H9 (cell line): ENCODE data around the gene ZBTB7A. TPM values are rescaled to one million over a fixed set of nuclear protein-coding genes. Genes with fewer than 3 reads are reported as not detected.

Experiments used
- DNase-seq: peaks from one replicate; pipeline ENCODE4 v3.0.0-alpha.2; 2017
- H2AFZ ChIP-seq: one replicate; pipeline ENCODE4 v1.6.1; 2013; ENCODE audit warnings: mild to moderate bottlenecking, low read length, control low read depth, moderate library complexity
- H2AK5ac ChIP-seq: 2 replicates; pipeline ENCODE4 v1.6.1; 2013; ENCODE audit warnings: low read length, control low read depth, mixed read lengths; ENCODE audit not compliant: insufficient read length
- H2BK120ac ChIP-seq: one replicate; pipeline ENCODE4 v1.6.1; 2013; ENCODE audit warnings: low read depth, mild to moderate bottlenecking, low read length, control low read depth, inconsistent platforms; ENCODE audit not compliant: poor library complexity, severe bottlenecking
- H2BK12ac ChIP-seq: 2 replicates; pipeline ENCODE4 v1.6.1; 2013; ENCODE audit warnings: low read length, control low read depth, mixed read lengths, low read depth; ENCODE audit not compliant: insufficient read length
- H2BK15ac ChIP-seq: 2 replicates; pipeline ENCODE4 v1.6.1; 2013; ENCODE audit warnings: low read depth, low read length, control low read depth
- H2BK20ac ChIP-seq: one replicate; pipeline ENCODE4 v1.6.1; 2013; ENCODE audit warnings: low read depth, mild to moderate bottlenecking, low read length, control low read depth, inconsistent platforms; ENCODE audit not compliant: poor library complexity, severe bottlenecking
- H2BK5ac ChIP-seq: 2 replicates; pipeline ENCODE4 v1.6.1; 2013; ENCODE audit warnings: low read length, control low read depth, mixed read lengths; ENCODE audit not compliant: insufficient read length
- H3K14ac ChIP-seq: 2 replicates; pipeline ENCODE4 v1.6.1; 2013; ENCODE audit warnings: low read length, control low read depth; ENCODE audit not compliant: insufficient read depth
- H3K18ac ChIP-seq: 2 replicates; pipeline ENCODE4 v1.6.1; 2013; ENCODE audit warnings: low read depth, mild to moderate bottlenecking, mixed read lengths, low read length, control low read depth; ENCODE audit not compliant: insufficient read length
- H3K23ac ChIP-seq: 2 replicates; pipeline ENCODE4 v1.6.1; 2013; ENCODE audit warnings: low read length, control low read depth, mixed read lengths, low read depth; ENCODE audit not compliant: insufficient read length
- H3K23me2 ChIP-seq: 2 replicates; pipeline ENCODE4 v1.6.1; 2013; ENCODE audit warnings: low read depth, mild to moderate bottlenecking, mixed read lengths, low read length, control low read depth; ENCODE audit not compliant: insufficient read length, poor library complexity, severe bottlenecking
- H3K27ac ChIP-seq: 2 replicates; pipeline ENCODE4 v1.5.1; 2013; ENCODE audit warnings: low read length, control low read depth, mixed read lengths, low read depth; ENCODE audit not compliant: insufficient read length
- H3K27me3 ChIP-seq: 2 replicates; pipeline ENCODE4 v1.6.1; 2013; ENCODE audit warnings: low read length, control low read depth, inconsistent platforms; ENCODE audit not compliant: insufficient read depth
- H3K4ac ChIP-seq: 2 replicates; pipeline ENCODE4 v1.6.1; 2013; ENCODE audit warnings: low read depth, mild to moderate bottlenecking, control low read depth, inconsistent platforms, low read length, moderate library complexity
- H3K4me1 ChIP-seq: 2 replicates; pipeline ENCODE4 v1.6.1; 2013; ENCODE audit warnings: low read length, control low read depth, inconsistent platforms; ENCODE audit not compliant: insufficient read depth
- H3K4me2 ChIP-seq: 2 replicates; pipeline ENCODE4 v1.6.1; 2013; ENCODE audit warnings: low read length, control low read depth, mixed read lengths; ENCODE audit not compliant: insufficient read length, insufficient read depth
- H3K56ac ChIP-seq: 2 replicates; pipeline ENCODE4 v1.6.1; 2013; ENCODE audit warnings: low read depth, mild to moderate bottlenecking, mixed read lengths, low read length, control low read depth; ENCODE audit not compliant: insufficient read length
- H3K79me1 ChIP-seq: 2 replicates; pipeline ENCODE4 v1.6.1; 2013; ENCODE audit warnings: low read depth, mild to moderate bottlenecking, moderate library complexity, low read length, control low read depth, inconsistent platforms; ENCODE audit not compliant: insufficient read depth, poor library complexity, severe bottlenecking
- H3K79me2 ChIP-seq: 2 replicates; pipeline ENCODE4 v1.6.1; 2013; ENCODE audit warnings: low read length, control low read depth, inconsistent platforms; ENCODE audit not compliant: insufficient read depth
- H3K9ac ChIP-seq: 2 replicates; pipeline ENCODE4 v1.6.1; 2013; ENCODE audit warnings: low read length, control low read depth, mixed read lengths; ENCODE audit not compliant: insufficient read length; ENCODE audit errors: extremely low read depth
- H3K9me3 ChIP-seq: one replicate; pipeline ENCODE4 v1.6.1; 2013; ENCODE audit warnings: low read depth, low read length, inconsistent platforms; ENCODE audit not compliant: control insufficient read depth
- H3T11ph ChIP-seq: one replicate; pipeline ENCODE4 v1.6.1; 2013; ENCODE audit warnings: mild to moderate bottlenecking, low read length, control low read depth, inconsistent platforms
- H4K20me1 ChIP-seq: one replicate; pipeline ENCODE4 v1.6.1; 2013; ENCODE audit not compliant: control insufficient read depth, insufficient read length, insufficient read depth
- H4K5ac ChIP-seq: 2 replicates; pipeline ENCODE4 v1.6.1; 2013; ENCODE audit warnings: low read depth, mild to moderate bottlenecking, mixed read lengths, low read length, control low read depth; ENCODE audit not compliant: insufficient read length
- H4K8ac ChIP-seq: replicated peaks from 2 replicates; pipeline ENCODE4 v1.6.1; 2013; ENCODE audit warnings: low read length, control low read depth, mixed read lengths, low read depth; ENCODE audit not compliant: insufficient read length
- H4K91ac ChIP-seq: 2 replicates; pipeline ENCODE4 v1.6.1; 2013; ENCODE audit warnings: low read depth, mild to moderate bottlenecking, moderate library complexity, mixed read lengths, low read length, control low read depth; ENCODE audit not compliant: insufficient read length
- H3K27ac Mint-ChIP-seq, 3 experiments: 2 replicates in 2 of 3; 3 replicates in 1 of 3; pipeline ENCODE4 v1.8.0; 2020 to 2021; ENCODE audit warnings: mixed read lengths in 3 of 3, mild to moderate bottlenecking in 1 of 3, moderate library complexity in 1 of 3
- H3K27me3 Mint-ChIP-seq: 2 replicates; pipeline ENCODE4 v1.8.0; 2021; ENCODE audit warnings: low read depth, mild to moderate bottlenecking, moderate library complexity, mixed read lengths
- H3K36me3 Mint-ChIP-seq, 3 experiments: 2 replicates in 2 of 3; 3 replicates in 1 of 3; pipeline ENCODE4 v1.8.0; 2020 to 2021; ENCODE audit warnings: low read depth in 3 of 3, mixed read lengths in 3 of 3; ENCODE audit not compliant: insufficient read depth in 1 of 3
- H3K4me1 Mint-ChIP-seq, 2 experiments: 2 replicates each; pipeline ENCODE4 v1.8.0; 2020; ENCODE audit warnings: mixed read lengths in 2 of 2
- H3K4me3 Mint-ChIP-seq, 2 experiments: 2 replicates in 1 of 2; 3 replicates in 1 of 2; pipeline ENCODE4 v1.8.0; 2020 to 2021; ENCODE audit warnings: mild to moderate bottlenecking in 2 of 2, mixed read lengths in 2 of 2, moderate library complexity in 1 of 2
- H3K9me3 Mint-ChIP-seq, 2 experiments: 2 replicates in 1 of 2; 3 replicates in 1 of 2; pipeline ENCODE4 v1.8.0; 2020; ENCODE audit warnings: mild to moderate bottlenecking in 2 of 2, mixed read lengths in 2 of 2, moderate library complexity in 1 of 2
- CTCF ChIP-seq: fragments of 200-600 bp; sonication (generic); conservative IDR thresholded peaks from 3 replicates; pipeline ENCODE4 v1.8.0; 2021; ENCODE audit warnings: antibody characterized with exemption, mild to moderate bottlenecking
- WGBS: extraction: QIAGEN DNeasy Blood & Tissue Kit; methylation state at CpG from one replicate; pipeline ENCODE4 v1.1.7; 2013; ENCODE audit warnings: missing lambda C conversion rate, low lambda C conversion rate, mixed read lengths; ENCODE audit not compliant: insufficient read length; ENCODE audit errors: extremely low coverage; 5-methylcytosine and 5-hydroxymethylcytosine counted together
- total RNA-seq: library from RNA; stranded (reverse); gene quantifications from 2 replicates; pipeline ENCODE4 v1.2.1, GENCODE V29; 2021

The ZBTB7A gene
- total RNA-seq, 1 experiment from 2014 or later, result 24.9 TPM

- Histone ChIP-seq H2BK120ac (no peak overlapping the region), H3K14ac (no peak overlapping the region), H2AFZ (no peak overlapping the region), H3K9ac (no peak overlapping the region), H4K91ac (no peak overlapping the region), H4K20me1 (no peaks in the 10 kb centered on the region), H2BK12ac (no peak overlapping the region), H3K18ac (no peak overlapping the region), H3K4me2 (no peak overlapping the region), H3K23ac (no peak overlapping the region), H3K27me3 (no peaks in the 10 kb centered on the region), H2BK15ac (no peak overlapping the region), H3K23me2 (no peaks in the 10 kb centered on the region), H2AK5ac (no peak overlapping the region), H3T11ph (no peak overlapping the region), H3K56ac (no peak overlapping the region), H4K5ac (no peak overlapping the region), H4K8ac (no peak overlapping the region), H2BK5ac (no peak overlapping the region), H3K4me1 (no peaks in the 10 kb centered on the region), H3K79me2 (no peaks in the 10 kb centered on the region), H3K4ac (no peak overlapping the region), H3K9me3 (no peaks in the 10 kb centered on the region), H2BK20ac (no peak overlapping the region), H3K79me1 (no peaks in the 10 kb centered on the region), H3K27ac (no peak overlapping the region)
- no peak overlapping the region for H3K4me3 Mint-ChIP-seq
- no peak for DNase-seq
- WGBS, result no CpG with 5 or more reads among the region's 17 CpGs
- no peak for TF ChIP-seq CTCF
- H3K27me3 Mint-ChIP-seq, result no peaks in the 10 kb centered on the region
- H3K36me3 Mint-ChIP-seq, result peaks cover 63 to 89% (median 85%) of the 10 kb centered on the region in 3 experiments
- H3K27ac Mint-ChIP-seq, result peak overlapping the region in 1 of 3 experiments; percentile 49; a peak in 2 of 7 replicates
- H3K4me1 Mint-ChIP-seq, result no peaks in the 10 kb centered on the region
- peaks cover 5% of the 10 kb centered on the region in 2 experiments; a peak in 2 of 5 replicates for H3K9me3 Mint-ChIP-seq
Measured at GRCh38 chr19:4112367-4112766, 45.7 kb upstream of the ZBTB7A start.
